GM23338 (cell line): ENCODE data around the gene LARGE1.

ENCODE experiments used
- CREB1 ChIP-seq: fragments of 250-450 bp; sonication (Bioruptor Pico); IDR thresholded peaks from 2 replicates; pipeline ENCODE4 v1.5.0; 2020; ENCODE audit warnings: low read depth, mild to moderate bottlenecking, moderate library complexity
- CTCF ChIP-seq, 2 experiments: fragments of 200-600 bp in 1 of 2; sonication (generic) in 1 of 2; conservative IDR thresholded peaks; 2 replicates each; pipeline versions ENCODE4 v1.5.1 to v1.6.1; 2016 to 2017; ENCODE audit warnings: antibody characterized with exemption in 2 of 2, low read depth in 2 of 2, mild to moderate bottlenecking in 2 of 2, moderate library complexity in 1 of 2
- ETS1 ChIP-seq: IDR thresholded peaks from 2 replicates; pipeline ENCODE4 v1.6.1; 2016; ENCODE audit warnings: antibody characterized with exemption
- EZH2 ChIP-seq: fragments of 200-600 bp; sonication (generic); IDR thresholded peaks from one replicate; pipeline ENCODE4 v1.8.0; 2017; ENCODE audit warnings: antibody characterized with exemption, mild to moderate bottlenecking, low read depth; ENCODE audit not compliant: unreplicated experiment
- EZH2phosphoT487 ChIP-seq: fragments of 200-600 bp; sonication (generic); IDR thresholded peaks from one replicate; pipeline ENCODE4 v1.8.1; 2018; ENCODE audit warnings: antibody characterized with exemption; ENCODE audit not compliant: unreplicated experiment
- JUNB ChIP-seq: IDR thresholded peaks from one replicate; pipeline ENCODE4 v1.6.1; 2016; ENCODE audit warnings: antibody characterized with exemption; ENCODE audit not compliant: unreplicated experiment
- NANOG ChIP-seq: IDR thresholded peaks from 2 replicates; pipeline ENCODE4 v1.6.1; 2016; ENCODE audit warnings: antibody characterized with exemption, borderline replicate concordance
- POLR2AphosphoS5 ChIP-seq: IDR thresholded peaks from 2 replicates; pipeline ENCODE4 v1.6.1; 2016; ENCODE audit warnings: antibody characterized with exemption, low read depth
- REST ChIP-seq: IDR thresholded peaks from one replicate; pipeline ENCODE4 v1.6.1; 2018; ENCODE audit warnings: antibody characterized with exemption; ENCODE audit not compliant: unreplicated experiment
- STAT1 ChIP-seq: IDR thresholded peaks from one replicate; pipeline ENCODE4 v1.6.1; 2016; ENCODE audit warnings: antibody characterized with exemption; ENCODE audit not compliant: unreplicated experiment
- ZNF114 ChIP-seq: fragments of 250-450 bp; sonication (Bioruptor Pico); IDR thresholded peaks from 2 replicates; pipeline ENCODE4 v1.5.0; 2020; ENCODE audit warnings: mild to moderate bottlenecking, moderate library complexity
- ZNF331 ChIP-seq: fragments of 250-450 bp; sonication (Bioruptor Pico); IDR thresholded peaks from 2 replicates; pipeline ENCODE4 v1.5.0; 2020; ENCODE audit warnings: low read depth, mild to moderate bottlenecking, moderate library complexity
- ZNF462 ChIP-seq: fragments of 250-450 bp; sonication (Bioruptor Pico); IDR thresholded peaks from 2 replicates; pipeline ENCODE4 v1.5.0; 2020; ENCODE audit warnings: mild to moderate bottlenecking, moderate library complexity

DNA sequence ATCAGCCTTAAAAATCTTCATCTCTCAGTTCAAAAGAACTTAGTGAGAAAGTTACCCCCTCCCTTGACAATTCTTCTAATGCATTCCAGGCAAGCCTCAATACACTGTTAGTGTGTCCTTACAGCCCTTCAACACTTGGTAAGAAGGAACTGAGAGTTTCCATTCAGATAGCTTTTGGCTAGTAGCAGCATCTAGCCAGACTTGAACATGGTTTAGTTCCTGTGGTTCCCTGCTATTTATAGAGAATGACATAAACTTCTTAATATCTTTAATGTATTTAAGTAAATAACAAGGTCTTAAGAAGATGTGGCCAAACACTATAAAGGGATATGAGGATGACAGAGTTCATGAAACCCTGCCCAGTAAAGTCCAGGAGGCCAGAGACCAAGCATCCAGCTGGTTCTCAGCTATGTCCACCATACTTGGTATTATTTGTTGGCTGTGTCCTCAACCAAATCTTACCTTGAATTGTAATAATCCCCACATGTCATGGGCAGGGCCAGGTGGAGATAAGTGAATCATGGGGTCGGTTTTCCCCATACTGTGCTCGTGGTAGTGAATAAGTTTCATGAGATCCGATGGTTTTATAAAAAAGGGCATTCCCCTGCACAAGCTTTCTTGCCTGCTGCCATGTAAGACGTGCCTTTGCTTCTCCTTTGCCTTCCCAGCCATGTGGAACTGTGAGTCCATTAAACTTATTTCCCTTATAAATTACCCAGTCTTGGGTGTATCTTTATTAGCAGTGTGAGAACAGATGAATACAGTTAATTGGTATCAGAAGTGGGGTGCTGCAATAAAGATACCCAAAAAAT lies 132.4 kb downstream of the LARGE1 start:
- TF ChIP-seq CREB1 (CRISPR knock-in tag) (no peak), CTCF (conservative IDR thresholded peaks at IDR 0.05; ENCODE audit: low read depth in 2 of 2) (no peak), REST (no peak), EZH2 (no peak), EZH2phosphoT487 (no peak), POLR2AphosphoS5 (no peak), JUNB (no peak), STAT1 (no peak), ZNF331 (CRISPR knock-in tag) (no peak), ZNF462 (no peak), NANOG (no peak), ZNF114 (CRISPR knock-in tag) (no peak), ETS1 (no peak)
